ENCODE data around the gene ZFP62.
"Not testable (repeated sequence)": the region's sequence is repeated elsewhere in the genome, so short reads cannot be mapped to it uniquely, and the experiment has no call there.

The ZFP62 gene

DNA sequence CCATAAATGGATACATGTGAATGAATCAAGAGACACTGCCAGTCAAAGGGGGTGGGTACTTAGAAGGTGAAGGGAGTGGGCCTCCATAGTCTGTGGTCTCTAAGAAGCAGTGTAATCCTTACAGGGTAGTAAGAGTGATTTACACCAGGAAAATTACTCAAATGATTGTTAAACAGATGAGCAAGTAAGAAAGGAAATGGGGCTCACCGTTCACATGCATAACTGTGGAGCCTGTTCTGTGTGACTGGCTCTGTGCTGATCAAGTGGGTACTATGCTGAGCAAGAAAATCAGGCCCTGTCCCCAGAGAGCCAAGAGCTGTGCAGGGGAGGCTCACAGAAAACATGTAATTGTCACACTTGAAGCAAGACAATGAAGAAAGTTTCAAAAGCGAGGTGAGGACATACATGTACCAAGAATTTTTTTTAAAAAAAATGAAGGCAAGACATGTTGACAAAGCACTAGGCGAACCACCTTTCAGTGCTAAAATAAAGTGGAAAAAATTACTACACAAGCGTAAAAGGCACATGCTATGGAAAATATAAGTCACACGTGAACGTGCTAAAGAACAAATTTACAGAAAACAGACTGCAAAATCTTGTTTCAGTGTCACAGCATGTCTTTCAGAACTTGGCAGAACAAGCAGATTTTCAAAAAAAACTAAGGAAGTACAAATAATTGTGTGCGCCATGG is 40.4 kb upstream of the ZFP62 start:
- no peak for DNase-seq (ENCODE audit: low read depth)

DNA sequence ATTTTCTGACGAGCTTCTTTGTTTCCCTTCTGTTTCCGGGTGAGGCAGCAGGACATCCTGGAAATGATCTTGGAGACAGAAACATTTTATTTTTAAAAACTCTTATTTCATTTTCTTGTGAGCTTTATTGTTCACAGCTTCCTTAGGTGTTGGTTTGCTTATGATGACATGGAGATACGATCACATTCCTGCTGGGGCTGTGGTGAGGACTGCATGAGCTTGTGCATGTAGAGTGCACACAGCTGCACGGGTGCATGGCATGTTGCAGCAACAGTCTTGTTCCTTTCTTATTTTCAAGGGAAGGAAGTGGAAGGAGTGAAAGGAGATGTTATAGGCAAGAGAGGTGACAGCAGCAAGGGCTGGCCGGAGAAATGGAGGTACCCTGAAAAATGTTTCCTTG is 39.1 kb upstream of the ZFP62 start:
- H3K4me3 ChIP-seq (ENCODE audit: low read length), result no peak overlapping the region
- DNase-seq (ENCODE audit: low read depth), result no peak
- TF ChIP-seq, protein P1, sequence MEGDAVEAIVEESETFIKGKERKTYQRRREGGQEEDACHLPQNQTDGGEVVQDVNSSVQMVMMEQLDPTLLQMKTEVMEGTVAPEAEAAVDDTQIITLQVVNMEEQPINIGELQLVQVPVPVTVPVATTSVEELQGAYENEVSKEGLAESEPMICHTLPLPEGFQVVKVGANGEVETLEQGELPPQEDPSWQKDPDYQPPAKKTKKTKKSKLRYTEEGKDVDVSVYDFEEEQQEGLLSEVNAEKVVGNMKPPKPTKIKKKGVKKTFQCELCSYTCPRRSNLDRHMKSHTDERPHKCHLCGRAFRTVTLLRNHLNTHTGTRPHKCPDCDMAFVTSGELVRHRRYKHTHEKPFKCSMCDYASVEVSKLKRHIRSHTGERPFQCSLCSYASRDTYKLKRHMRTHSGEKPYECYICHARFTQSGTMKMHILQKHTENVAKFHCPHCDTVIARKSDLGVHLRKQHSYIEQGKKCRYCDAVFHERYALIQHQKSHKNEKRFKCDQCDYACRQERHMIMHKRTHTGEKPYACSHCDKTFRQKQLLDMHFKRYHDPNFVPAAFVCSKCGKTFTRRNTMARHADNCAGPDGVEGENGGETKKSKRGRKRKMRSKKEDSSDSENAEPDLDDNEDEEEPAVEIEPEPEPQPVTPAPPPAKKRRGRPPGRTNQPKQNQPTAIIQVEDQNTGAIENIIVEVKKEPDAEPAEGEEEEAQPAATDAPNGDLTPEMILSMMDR (conservative IDR thresholded peaks at IDR 0.05; ENCODE audit: low read length), result no peak

More for the DNA sequence above, 40.4 kb upstream of the ZFP62 start:
- TF ChIP-seq, protein P1 (conservative IDR thresholded peaks at IDR 0.05; ENCODE audit: low read length), result no peak
- H3K4me3 ChIP-seq (ENCODE audit: low read length), result no peak overlapping the region

DNA sequence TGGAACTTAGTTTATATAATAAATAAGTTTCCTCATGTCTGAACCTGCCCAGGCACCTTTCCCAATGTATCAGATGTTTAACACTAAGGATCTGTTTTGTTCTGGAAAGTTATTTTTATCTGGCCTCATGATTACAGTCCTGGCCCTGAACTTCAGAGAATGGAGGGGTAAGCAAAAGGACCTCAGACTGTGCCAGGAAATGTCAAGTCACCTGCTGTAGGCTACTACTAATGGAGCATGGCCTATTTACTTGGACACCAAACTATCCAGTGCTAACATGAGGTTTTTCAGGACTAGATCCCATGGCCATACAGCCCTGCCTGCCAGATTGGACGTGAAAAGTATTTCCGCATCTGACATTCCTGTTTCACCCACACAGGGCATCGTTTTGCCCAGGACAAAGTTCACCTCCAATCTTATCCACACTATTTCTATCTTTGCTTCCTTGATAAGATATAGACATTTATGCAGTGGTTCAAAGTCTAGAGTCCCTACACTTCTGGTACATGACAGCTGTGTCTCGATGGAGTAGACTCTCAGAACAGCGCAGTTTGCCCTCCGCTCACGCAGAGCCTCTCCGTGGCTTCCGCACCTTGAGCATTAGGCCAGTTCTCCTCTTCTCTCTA is 37.7 kb upstream of the ZFP62 start, which contains the start of gene BTNL8:
TSS of gene BTNL8 (plus strand) at position 539 of the 626 bp plus-strand sequence. CDS start 152 bp downstream, outside the sequence.
- TF ChIP-seq, protein P1 (conservative IDR thresholded peaks at IDR 0.05; ENCODE audit: low read length), result no peak
- no peak for DNase-seq (ENCODE audit: low read depth)
- H3K4me3 ChIP-seq (ENCODE audit: low read length), result no peak within 1 kb of the TSS

DNA sequence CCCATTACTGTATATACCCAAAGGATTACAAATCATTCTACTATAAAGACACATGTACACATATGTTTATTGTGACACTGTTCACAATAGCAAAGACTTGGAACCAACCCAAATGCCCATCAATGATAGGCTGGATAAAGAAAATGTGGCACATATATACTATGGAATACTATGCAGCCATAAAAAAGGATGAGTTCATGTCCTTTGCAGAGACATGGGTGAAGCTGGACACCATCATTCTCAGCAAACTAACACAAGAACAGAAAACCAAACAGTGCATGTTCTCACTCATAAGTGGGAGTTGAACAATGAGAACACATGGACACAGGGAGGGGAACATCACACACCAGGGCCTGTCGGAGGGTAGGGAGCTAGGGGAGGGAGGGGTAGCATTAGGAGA is 34.3 kb upstream of the ZFP62 start:
- DNase-seq (ENCODE audit: low read depth); H3K4me3 ChIP-seq (ENCODE audit: low read length): not testable (repeated sequence)

DNA sequence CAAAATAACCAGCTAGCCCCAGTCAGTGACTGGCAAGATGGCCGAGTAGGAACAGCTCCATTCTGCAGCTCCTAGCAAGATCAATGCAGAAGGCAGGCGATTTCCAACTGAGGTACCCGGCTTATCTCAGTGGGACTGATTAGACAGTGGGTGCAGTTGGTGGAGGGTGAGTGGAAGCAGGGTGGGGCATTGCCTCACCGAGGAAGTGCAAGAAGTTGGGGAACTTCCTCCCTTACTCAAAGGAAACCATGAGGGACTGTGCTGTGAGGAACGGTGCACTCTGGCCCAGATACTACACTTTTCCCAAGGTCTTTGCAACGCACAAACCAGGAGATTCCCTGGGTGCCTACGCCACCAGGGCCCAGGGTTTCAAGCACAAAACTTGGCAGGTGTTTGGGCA is 28.3 kb upstream of the ZFP62 start:
- DNase-seq (ENCODE audit: low read depth), result no peak
- TF ChIP-seq, protein P1 (conservative IDR thresholded peaks at IDR 0.05; ENCODE audit: low read length), result no peak
- H3K4me3 ChIP-seq (ENCODE audit: low read length), result no peak overlapping the region

DNA sequence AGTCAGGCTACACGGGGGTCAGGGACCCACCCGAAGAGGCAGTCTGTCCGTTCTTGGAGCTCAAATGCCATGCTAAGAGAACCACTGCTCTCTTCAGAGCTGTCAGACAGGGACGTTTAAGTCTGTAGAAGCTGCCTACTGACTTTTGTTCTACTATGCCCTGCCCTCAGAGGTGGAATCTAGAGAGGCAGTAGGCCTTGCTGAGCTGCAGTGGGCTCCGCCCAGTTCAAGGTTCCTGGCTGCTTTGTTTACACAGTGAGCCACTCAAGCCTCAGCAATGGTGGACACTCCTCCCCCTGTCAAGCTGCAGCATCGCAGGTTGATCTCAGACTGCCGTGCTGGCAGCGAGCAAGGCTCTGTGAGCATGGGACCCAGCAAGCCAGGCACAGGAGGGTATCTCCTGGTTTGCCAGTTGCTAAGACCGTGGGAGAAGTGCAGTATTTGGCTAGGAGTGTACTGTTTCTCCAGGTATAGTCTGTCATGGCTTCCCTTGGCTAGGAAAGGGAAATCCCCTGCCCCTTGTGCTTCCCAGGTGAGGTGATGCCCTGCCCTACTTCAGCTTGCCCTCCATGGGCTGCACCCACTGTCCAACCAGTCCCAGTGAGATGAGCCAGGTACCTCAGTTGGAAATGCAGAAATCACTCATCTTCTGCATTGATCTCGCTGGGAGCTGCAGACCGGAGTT is 24.9 kb upstream of the ZFP62 start:
- DNase-seq (ENCODE audit: low read depth); H3K4me3 ChIP-seq (ENCODE audit: low read length): not testable (repeated sequence)

DNA sequence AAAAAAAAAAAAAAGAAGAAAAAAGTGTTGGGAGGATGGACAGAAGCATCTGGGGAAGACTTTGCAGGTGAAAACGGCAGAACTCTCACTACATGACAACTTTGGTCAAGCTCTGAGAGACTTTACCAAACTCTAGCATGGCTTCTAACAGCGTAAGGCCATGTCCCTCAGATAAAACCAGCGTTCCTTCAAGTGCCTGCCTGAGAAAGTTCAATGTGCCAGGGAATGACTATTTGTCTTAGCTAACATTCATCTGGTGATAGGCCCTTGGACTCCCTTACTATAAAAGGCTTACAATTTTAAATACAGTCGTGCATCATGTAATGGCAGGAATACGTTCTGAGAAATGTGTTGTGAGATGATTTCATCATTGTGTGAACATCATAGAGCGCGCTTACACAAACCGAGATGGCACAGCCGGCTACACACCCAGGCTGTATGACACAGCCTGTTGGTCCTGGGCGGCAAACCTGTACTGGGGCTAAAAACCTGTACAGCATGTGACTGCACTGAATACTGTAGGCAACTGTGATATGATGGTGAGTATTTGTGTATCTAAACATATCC is 14.9 kb upstream of the ZFP62 start:
- no peak overlapping the region for H3K4me3 ChIP-seq (ENCODE audit: low read length)
- no peak for DNase-seq (ENCODE audit: low read depth)
- TF ChIP-seq, protein P1 (conservative IDR thresholded peaks at IDR 0.05; ENCODE audit: low read length), result no peak
